ENCODE data around the gene EML4.

Gene EML4

DNA sequence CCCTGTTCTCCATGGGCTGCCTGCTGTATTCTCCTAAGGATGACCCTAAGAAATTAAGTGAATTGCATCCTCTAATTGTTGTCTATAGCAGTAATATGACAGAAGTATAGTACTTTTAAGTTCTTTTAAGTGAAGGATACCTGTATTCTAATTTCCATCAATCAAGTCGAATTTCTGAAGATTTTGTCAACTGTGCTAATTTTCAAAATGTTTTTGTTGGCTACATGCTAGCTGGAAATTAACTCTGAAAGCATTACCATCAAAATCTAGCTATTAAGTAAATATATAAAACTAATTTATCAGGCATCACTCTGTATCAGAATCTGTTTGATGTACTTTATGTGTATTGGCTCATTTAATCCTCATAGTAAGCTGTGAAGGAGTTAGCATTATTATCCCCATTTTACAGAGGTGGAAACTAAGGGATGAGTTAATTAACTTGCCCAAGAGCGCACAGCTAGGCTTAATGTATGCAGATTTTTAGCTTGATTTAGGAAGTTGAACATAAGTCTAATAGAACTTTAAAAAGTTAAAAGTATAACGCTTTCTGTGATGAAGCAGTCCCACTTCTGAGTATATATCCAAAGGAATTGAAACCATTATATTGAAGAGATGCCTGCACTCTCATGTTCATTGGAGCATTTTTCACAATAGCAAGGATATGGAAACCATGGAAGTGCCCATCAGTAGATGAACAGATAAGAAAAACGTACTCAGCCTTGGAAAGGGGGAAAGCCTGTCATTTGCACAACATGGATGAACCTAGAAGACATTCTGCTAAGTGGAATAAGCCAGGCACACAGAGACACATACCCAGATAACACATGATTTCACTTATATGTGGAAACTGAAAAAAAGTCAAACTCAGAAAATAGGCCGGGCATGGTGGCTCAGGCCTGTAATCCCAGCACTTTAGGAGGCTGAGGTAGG is 32.0 kb downstream of the EML4 start:
- no peak for DNase-seq (ENCODE audit: extremely low read depth, low read depth)
- no peak overlapping the region for H3K4me3 ChIP-seq (replicated peaks; ENCODE audit: low read depth, low read length)
- TF ChIP-seq, protein P1, sequence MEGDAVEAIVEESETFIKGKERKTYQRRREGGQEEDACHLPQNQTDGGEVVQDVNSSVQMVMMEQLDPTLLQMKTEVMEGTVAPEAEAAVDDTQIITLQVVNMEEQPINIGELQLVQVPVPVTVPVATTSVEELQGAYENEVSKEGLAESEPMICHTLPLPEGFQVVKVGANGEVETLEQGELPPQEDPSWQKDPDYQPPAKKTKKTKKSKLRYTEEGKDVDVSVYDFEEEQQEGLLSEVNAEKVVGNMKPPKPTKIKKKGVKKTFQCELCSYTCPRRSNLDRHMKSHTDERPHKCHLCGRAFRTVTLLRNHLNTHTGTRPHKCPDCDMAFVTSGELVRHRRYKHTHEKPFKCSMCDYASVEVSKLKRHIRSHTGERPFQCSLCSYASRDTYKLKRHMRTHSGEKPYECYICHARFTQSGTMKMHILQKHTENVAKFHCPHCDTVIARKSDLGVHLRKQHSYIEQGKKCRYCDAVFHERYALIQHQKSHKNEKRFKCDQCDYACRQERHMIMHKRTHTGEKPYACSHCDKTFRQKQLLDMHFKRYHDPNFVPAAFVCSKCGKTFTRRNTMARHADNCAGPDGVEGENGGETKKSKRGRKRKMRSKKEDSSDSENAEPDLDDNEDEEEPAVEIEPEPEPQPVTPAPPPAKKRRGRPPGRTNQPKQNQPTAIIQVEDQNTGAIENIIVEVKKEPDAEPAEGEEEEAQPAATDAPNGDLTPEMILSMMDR (IDR thresholded peaks at IDR 0.05; ENCODE audit: low read depth, low read length, missing control alignments), result no peak

DNA sequence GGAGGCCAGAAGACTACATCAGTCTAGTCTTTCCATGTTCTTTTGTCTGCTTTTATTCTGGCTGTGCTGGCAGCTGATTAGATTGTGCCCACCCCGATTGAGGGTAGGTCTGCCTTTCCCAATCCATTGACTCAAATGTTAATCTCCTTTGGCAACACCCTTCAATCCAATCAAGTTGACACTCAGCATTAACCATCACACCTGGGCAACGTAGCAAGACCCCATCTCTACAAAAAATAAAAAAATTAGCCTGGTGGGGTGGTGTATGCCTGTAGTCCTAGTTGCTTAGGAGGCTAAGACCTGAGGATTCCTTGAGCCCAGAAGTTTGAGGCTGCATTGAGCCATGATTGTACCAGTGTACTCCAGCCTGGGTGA is 33.5 kb downstream of the EML4 start:
- no peak for DNase-seq (ENCODE audit: extremely low read depth, low read depth)
- TF ChIP-seq, protein P1 (IDR thresholded peaks at IDR 0.05; ENCODE audit: low read depth, low read length, missing control alignments), result no peak
- no peak overlapping the region for H3K4me3 ChIP-seq (replicated peaks; ENCODE audit: low read depth, low read length)

DNA sequence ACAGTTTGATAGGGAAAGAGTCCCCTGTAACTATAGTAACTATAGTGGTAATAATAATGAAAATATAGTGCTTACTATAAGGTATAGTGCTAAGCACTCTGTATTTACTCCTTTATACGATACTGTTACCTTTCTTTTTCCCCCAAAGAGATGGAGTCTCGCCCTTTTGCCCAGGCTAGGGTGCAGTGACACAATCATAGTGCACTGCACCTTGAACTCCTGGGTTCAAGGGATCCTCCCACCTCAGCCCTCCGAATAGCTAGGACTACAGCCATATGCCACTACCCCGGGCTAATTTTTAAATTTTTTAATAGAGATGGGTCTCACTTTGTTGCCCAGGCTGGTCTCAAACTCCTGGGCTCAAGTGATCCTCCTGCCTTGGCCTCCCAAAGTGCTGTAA is 34.6 kb downstream of the EML4 start:
- H3K4me3 ChIP-seq (replicated peaks; ENCODE audit: low read depth, low read length), result no peak overlapping the region
- TF ChIP-seq, protein P1 (IDR thresholded peaks at IDR 0.05; ENCODE audit: low read depth, low read length, missing control alignments), result no peak
- DNase-seq (ENCODE audit: extremely low read depth, low read depth), result no peak

DNA sequence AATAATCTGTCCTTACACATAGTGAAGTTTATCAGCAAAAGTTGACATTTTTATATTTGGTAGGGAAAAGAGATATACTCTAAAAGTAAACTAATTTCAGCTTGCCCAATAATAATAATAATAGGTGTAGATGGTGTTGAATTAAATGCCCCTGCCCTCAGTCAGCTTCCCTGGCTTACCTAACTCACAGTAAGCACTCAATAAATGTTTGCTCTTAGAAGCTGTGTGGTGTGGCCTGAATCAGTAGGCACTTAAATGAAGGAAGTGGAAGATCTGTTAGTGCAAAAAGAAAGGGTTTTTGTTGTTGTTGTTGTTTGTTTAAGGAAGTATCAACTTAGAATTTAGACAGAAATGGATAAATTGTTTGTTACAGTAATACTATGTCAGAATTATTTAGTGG is 36.2 kb downstream of the EML4 start:
- no peak for DNase-seq (ENCODE audit: extremely low read depth, low read depth)
- H3K4me3 ChIP-seq (replicated peaks; ENCODE audit: low read depth, low read length), result no peak overlapping the region
- TF ChIP-seq, protein P1 (IDR thresholded peaks at IDR 0.05; ENCODE audit: low read depth, low read length, missing control alignments), result no peak

DNA sequence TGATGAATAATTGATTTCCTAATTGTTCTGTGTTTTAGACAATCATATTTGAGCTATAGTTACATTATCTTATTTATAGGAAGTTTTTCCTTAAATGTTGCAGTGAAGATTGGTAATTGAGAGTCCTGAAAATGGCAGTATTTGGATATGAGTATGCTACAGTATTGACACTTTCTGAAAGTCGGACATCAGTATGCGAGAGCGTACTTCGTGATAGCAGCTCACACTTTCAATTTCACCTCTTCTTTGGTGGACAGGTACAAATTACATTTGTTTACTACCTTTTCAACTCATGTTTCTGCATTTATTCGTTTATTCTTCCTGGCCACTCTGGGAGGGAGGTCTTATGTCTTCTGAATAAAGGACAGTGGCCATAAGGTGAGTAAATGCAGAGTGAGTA is 38.7 kb downstream of the EML4 start:
- TF ChIP-seq, protein P1 (IDR thresholded peaks at IDR 0.05; ENCODE audit: low read depth, low read length, missing control alignments), result no peak
- H3K4me3 ChIP-seq (replicated peaks; ENCODE audit: low read depth, low read length), result no peak overlapping the region
- no peak for DNase-seq (ENCODE audit: extremely low read depth, low read depth)

DNA sequence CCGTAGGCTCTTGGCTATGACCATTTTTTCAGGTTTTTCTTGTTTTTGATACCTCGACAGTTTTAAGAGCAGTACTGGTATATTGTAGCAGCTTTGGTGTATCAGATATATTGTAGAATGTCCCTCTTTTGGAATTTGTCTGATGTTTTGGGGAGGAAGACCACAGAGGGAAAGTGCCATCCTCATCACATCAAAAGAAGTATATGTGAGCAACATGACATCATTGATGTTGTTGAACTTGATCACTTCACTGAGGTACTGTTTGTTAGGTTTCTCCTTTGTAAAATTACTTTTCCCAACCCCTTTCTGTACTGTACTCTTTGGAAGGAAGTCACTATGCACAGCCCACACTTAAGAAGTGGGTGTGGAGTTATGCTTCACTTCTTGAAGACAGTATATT is 41.0 kb downstream of the EML4 start:
- TF ChIP-seq, protein P1 (IDR thresholded peaks at IDR 0.05; ENCODE audit: low read depth, low read length, missing control alignments), result no peak
- DNase-seq (ENCODE audit: extremely low read depth, low read depth), result no peak
- H3K4me3 ChIP-seq (replicated peaks; ENCODE audit: low read depth, low read length), result no peak overlapping the region

Measured in HFF-Myc (cell line).